PFSK-1 (cell line): ENCODE data around the gene GAREM2.

Experiments used
- POLR2AphosphoS5 ChIP-seq: IDR thresholded peaks from 2 replicates; pipeline ENCODE4 v1.6.1; 2012; ENCODE audit warnings: low read depth, mild to moderate bottlenecking, control low read depth, low read length, moderate library complexity
- TAF1 ChIP-seq: IDR thresholded peaks from 2 replicates; pipeline ENCODE4 v1.6.1; 2012; ENCODE audit warnings: low read length, control low read depth, borderline replicate concordance; ENCODE audit not compliant: insufficient read depth
- TF ChIP-seq, protein P1 (sequence below), 2 experiments: IDR thresholded peaks; 2 replicates each; pipeline versions ENCODE4 v1.6.1 to v1.8.0; 2011 to 2012; ENCODE audit warnings: low read depth in 2 of 2, low read length in 2 of 2, control low read depth in 1 of 2, inconsistent platforms in 1 of 2, mild to moderate bottlenecking in 1 of 2, moderate library complexity in 1 of 2; ENCODE audit not compliant: insufficient read depth in 1 of 2

- TF ChIP-seq, protein P1, sequence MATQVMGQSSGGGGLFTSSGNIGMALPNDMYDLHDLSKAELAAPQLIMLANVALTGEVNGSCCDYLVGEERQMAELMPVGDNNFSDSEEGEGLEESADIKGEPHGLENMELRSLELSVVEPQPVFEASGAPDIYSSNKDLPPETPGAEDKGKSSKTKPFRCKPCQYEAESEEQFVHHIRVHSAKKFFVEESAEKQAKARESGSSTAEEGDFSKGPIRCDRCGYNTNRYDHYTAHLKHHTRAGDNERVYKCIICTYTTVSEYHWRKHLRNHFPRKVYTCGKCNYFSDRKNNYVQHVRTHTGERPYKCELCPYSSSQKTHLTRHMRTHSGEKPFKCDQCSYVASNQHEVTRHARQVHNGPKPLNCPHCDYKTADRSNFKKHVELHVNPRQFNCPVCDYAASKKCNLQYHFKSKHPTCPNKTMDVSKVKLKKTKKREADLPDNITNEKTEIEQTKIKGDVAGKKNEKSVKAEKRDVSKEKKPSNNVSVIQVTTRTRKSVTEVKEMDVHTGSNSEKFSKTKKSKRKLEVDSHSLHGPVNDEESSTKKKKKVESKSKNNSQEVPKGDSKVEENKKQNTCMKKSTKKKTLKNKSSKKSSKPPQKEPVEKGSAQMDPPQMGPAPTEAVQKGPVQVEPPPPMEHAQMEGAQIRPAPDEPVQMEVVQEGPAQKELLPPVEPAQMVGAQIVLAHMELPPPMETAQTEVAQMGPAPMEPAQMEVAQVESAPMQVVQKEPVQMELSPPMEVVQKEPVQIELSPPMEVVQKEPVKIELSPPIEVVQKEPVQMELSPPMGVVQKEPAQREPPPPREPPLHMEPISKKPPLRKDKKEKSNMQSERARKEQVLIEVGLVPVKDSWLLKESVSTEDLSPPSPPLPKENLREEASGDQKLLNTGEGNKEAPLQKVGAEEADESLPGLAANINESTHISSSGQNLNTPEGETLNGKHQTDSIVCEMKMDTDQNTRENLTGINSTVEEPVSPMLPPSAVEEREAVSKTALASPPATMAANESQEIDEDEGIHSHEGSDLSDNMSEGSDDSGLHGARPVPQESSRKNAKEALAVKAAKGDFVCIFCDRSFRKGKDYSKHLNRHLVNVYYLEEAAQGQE (IDR thresholded peaks at IDR 0.05; ENCODE audit: insufficient read depth in 1 of 2, low read depth in 2 of 2, low read length in 2 of 2): no peak
- TF ChIP-seq POLR2AphosphoS5 (no peak), TAF1 (no peak)
Observed at GRCh38 chr2:26212011-26212410, 39.1 kb downstream of the GAREM2 start.
